HG03196 (cell line): ENCODE measurements around the gene NXT2.
A peak's percentile ranks its signal among the peaks of the same experiment; 100 is the strongest.
"Not testable (repeated sequence)": the region's sequence is repeated elsewhere in the genome, so short reads cannot be mapped to it uniquely, and the experiment has no call there.

Source experiments
- ATAC-seq: cut with Tn5 transposase; IDR thresholded peaks from one replicate; pipeline ENCODE4 v1.9.1; 2021; ENCODE audit not compliant: unreplicated experiment

The NXT2 gene

DNA sequence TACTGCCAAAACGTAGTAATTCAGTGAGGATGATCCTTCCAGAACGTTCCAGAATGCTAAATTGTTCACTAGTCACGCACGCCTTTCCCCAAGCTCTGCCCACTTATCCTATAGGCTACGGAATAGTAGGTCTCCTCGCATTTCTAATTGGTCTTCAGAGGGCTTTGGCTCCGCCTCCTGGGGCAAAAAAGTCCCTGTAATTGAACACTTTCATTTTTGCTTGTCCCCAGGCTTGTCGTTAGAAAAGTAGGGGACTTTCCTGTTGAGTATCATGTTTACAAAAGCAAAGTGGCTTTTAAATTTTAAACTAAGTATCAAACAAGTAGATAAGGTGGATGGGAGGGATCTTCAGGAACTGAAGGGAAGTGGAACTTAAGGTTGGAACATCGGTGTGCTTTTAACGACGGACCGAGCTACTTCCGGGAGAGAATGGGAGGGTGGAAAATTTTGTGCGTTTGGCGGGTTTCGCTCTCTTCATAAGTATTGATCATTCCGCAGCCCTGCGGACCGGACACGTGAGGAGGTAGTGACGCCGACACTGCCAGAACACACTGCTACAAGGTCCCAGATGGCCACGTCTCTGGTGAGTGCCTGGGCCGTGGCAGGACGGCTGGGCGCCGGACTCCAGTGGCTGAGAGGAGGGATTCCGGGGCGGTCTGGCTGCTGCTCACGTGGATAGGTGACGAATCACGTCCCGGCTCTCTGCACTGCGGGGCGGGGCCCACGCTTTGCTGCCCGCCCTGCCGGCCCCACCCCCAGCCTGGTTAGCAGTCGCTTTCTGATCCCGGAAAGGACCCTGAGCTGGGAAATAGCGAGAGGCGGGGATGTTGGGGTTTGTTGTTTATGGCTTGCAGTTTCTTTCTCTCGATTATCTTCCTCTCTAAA is at the start of gene NXT2:
TSS of gene NXT2 (plus strand) at position 406 of the 885 bp plus-strand sequence. CDS start at position 569, 163 bp downstream.
- ATAC-seq: peak; percentile 98

DNA sequence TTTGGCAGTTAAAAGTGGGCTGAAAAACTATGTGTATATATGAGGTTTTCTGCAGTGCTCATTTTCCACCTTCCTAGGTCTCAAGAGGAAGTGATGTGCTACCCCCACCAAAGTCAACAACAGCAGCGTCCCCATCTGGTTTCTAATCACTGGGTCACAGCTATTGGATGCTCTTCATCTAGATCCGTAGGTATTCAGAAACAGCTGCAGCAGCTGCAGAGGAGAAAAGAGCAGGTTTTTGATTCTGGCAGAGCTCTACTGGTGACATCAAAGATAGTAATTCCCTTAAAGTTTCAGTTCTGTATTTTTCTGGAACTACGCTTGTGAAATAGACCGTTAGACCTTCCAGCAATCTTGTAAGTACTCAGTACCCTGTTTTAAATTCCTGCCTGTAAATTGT is 49.0 kb upstream of the NXT2 start:
- no peak for ATAC-seq

DNA sequence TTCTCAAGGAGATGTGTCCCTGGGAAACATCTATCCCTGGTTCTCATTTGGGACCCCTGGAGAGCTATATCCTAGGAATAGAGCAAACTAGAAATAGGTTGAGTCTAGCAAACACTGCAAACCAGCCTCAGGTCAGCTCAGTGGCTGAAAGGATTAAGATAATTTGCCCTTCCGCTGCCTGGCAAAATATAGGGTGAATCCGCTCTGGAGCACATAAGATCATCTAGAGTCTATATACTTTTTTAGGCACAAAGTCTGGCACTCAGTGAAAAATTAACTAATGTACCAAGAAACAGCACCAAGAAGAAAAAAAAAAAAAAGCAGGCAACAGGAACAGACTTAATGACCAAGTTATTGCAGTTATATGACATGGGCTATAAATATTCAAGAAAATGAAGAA is 47.5 kb upstream of the NXT2 start:
- ATAC-seq: no peak

DNA sequence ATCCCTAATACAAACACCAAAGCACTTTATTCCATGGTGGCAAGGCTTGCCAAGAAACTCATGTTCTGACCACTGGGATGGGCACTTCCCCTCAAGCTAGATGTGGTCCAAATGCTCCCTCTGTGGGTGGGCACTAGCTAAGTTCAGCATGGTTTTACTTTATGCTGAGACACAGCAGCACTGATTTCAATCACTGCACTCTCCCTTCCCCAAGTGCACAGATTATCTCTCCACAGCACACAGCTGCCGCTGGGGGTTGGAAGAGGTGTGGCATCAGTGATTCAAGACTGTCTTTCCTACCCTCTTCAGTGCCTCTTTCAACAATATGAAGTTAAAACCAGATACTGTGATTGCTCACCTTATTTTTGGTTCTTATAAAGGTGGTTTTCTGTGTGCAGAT is 38.2 kb upstream of the NXT2 start:
- no peak for ATAC-seq

DNA sequence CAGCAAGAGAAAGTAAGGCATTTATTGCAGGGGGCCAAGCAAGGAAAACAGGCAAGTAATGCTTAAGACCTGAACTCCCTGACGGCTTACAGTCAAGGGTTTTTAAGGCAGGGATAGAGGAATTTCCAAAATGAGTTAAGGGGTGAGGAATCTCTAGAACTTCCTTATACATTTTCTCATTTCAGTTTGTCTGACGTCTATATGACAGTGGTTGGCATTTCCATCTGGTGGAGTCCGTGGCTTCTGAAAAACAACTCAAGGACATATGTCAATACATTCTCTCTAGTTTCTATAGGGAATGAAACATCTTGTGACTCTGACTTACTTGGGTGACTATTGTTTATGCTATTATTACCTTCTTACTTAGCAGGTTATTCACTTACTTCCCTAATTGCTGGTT is 35.5 kb upstream of the NXT2 start:
- no peak for ATAC-seq

DNA sequence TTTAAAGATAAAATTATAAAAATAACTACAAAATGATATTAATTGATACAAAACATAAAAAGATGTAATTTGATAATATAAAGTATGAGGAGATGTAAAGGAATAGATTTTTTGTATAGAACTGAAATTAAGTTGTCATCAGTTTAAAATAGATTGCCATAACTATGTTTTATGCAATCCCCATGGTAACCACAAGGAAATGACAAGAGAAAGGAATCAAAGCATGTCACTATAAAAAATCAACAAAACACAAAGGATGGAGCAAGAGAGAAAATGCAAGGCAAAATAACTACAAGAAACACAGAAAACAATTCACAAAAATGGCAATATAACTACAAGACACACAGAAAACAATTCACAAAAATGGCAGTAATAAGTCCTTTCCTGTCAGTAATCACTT is 27.7 kb upstream of the NXT2 start:
- no peak for ATAC-seq

DNA sequence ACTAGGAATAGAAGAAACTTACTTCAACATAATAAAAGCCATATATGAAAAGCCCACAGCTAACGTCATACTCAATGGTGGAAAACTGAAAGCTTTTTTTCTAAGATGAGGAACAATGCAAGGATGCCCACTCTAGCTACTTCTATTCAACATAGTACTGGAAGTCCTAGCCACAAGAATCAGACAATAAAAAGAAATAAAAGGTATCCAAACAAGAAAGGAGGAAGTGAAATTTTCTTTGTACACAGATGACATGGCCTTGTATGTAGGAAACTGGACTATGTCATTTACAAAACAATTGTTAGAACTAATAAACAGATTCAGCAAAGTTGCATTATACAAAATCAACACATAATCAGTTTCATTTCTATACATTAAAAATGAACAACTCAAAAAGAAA is 25.5 kb upstream of the NXT2 start:
- no peak for ATAC-seq

DNA sequence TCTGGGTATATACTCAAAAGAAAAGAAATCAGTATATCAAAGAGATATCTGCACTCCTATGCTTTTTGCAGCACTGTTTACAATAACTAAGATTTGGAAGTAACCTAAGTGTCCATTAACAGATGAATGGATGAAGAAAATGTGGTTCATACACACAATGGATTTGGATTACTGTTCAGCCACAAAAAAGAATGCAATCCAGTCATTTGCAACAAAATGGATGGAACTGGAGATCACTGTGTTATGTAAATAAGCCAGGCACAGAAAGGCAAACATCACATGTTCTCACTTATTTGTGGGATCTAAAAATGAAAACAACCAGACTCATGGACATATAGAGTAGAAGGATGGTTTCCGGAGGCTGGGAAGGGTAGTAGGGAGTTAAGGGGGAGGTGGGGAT is 17.6 kb upstream of the NXT2 start:
- no peak for ATAC-seq

DNA sequence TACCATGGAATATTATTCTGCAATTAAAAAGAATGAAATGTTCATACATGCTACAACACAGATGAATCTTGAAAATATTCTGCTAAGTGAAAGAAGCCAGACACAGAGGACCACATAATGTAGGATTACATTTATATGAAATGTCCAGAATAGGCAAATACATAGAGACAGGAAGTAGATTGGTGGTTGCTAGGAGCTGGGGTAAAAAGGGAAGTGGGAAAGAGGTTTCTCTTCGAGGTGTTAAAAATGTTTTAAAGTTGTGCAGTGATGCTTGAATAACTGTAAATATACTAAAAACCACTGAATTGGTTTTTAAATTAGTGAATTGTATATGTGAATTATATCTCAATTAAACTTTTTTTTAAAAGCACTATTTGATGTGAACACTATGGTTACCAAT is 3.6 kb upstream of the NXT2 start:
- no peak for ATAC-seq

DNA sequence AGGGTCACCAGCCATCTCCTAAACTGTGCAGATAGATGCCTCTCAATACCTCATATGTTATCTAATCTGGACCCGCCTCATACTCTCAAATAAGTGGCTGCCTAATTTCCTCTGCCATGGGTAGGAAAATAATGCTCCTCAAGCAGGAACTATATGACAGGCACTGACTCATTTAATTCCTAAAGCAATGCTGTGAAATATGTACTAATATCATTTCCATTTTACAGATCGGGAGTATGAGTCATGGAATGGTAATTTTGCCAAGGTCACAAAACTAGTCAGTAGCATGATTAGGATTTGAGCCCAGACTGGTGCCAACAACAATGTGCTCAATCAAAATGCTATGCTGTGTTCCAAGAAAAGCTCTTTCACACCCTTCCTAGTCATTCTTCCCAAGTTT is 3.0 kb upstream of the NXT2 start:
- no peak for ATAC-seq

DNA sequence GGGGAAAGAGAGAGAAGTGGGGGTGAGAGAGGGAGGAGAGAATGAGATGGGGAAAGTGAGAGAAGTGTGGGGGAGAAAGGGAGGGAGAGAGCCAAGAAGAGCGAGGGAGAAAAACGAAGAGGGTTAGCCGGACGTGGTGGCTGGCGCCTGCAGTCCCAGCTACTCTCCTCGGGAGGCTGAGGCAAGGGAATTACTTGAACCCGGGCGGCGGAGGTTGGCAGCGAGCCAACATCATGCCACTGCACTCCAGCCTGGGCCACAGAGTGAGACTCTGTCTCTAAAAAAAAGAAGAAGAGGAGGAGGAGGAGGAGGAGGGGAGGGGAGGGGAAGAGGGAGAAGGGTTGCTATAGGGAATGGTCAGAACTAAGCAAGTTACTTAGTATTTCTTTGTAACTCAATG is 1.7 kb upstream of the NXT2 start:
- no peak for ATAC-seq

DNA sequence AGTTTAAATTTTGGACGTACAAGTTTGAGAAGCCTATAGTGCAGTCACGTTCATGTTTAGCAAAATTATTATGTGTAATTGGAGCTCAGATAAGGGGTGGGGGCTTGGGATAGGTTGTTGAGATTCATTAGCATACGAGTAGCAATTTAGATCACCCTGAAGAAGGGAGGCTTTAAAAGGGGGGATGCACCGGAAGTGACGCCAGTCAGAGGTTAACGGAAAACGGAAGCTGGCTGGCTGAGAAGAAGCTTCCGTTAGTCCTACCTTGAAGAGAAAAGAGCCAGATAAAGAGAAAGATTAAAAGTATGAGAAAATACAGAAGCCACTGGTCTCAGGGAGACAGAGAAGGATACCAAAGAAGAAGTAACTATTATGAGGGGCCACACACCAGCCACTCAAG is 1.1 kb upstream of the NXT2 start:
- no peak for ATAC-seq

DNA sequence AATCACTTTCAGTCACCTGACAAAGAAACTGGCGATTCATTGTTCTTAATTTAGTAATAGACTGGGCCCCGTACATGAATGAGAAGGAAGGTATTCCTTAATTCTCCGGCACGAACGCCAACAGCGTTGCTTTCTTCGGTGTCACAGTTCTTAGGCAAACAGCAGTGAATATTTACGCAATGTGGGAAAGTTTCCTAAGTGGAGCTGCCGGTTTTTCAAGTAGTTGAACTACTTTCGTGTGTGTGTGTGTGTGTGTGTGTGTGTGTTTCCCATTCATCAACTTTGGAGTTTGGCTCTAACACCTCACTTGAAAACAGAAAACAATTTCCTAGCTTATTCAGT is 651 bp downstream of the NXT2 start:
- ATAC-seq: no peak

DNA sequence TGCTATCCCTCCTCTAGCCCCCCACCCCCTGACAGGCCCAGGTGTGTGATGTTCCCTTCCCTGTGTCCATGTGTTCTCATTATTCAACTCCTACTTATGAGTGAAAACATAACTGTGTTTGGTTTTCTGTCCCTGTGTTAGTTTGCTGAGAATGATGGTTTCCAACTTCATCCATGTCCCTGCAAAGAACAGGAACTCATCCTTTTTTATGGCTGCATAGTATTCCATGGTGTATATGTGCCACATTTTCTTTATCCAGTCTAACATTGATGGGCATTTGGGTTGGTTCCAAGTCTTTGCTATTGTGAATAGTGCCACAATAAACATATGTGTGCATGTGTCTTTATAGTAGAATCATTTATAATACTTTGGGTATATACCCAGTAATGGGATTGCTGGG is 2.4 kb downstream of the NXT2 start:
- not testable (repeated sequence) for ATAC-seq

DNA sequence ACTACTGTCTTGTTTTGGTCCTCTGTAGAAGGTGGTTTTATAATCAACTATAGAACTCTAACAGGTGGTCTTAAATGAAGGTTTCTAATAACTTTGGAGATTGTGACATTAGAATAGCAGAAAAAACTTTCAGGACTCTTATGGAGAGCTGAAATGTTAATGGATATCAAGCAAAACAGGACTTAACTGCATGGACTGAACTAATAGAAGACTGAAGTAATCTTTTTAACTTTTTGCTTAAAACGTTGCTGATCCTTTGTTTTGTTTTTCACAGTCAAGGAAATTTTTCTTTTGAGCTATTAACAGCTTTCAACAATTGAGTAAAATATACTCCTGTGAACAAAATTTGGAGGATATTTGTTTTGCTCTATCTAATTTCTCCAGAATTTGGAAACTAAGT is 17.2 kb downstream of the NXT2 start:
- ATAC-seq: no peak

DNA sequence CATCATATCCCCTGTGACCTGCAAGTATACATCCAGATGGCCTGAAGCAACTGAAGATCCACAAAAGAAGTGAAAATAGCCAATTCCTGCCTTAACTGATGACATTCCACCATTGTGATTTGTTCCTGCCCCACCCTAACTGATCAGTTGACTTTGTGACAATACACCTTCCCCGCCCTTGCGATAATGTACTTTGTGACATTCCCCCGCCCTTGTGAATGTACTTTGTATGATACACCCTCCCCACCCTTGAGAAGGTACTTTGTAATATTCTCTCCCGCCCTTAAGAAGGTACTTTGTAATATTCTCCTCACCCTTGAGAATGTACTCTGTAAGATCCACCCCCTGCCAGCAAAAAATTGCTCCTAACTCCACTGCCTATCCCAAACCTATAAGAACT is 39.4 kb downstream of the NXT2 start:
- ATAC-seq: not testable (repeated sequence)

DNA sequence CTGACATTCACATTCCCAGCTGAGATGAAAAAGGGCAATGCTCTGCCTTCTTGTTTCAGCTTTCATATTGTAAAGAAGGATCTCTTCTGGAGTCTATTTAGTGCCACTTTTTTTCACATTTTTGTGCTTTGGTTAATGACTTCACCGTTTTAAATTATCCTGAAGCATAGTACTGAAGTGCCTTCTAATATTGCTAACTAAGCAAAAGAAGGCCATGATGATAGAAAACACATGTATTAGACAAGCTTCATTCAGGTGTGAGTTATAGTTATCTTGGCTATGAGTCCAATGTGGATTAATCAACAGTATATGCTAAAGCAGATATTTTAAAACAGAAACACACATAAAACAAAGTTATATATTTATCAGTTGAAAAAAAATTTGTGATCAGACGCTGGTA is 40.4 kb downstream of the NXT2 start:
- ATAC-seq: no peak

DNA sequence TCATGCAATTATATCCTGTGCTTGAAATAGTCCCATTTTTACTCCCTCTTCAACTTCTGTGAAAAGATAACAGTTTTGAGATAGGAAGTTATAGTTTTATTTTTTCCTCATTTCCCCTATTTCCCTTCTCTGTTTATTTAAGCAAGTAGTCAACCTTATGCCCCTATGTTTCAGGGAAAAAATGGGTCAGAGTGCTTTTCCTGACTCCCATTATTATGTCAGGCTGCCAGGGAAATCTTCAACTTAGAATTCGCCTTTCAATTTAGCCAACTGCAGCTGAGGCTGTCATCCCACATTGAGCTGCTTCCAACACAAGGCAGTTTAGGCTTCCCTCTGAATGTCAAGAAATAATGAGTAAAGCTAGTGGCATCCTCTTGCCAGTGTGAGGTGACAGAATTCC is 42.3 kb downstream of the NXT2 start:
- no peak for ATAC-seq

DNA sequence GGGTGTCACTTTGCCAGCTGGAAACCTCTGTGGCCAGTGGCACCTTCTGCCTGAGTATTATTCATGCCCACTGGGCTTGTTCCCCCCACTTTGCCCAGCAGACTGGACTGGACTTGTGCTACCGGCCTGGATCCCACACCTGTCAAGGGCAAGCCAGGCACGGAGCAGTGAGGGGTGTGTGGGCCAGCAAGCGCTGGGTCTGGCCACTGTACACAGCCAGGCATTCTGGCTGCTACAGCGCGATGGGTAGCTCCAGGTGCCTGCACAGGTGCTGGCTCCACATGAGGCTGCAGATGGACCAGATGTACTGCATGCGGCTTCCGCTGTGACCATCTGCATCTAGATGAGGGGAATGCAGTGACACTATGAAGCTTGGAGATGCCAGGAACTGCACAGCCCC is 48.8 kb downstream of the NXT2 start:
- no peak for ATAC-seq

DNA sequence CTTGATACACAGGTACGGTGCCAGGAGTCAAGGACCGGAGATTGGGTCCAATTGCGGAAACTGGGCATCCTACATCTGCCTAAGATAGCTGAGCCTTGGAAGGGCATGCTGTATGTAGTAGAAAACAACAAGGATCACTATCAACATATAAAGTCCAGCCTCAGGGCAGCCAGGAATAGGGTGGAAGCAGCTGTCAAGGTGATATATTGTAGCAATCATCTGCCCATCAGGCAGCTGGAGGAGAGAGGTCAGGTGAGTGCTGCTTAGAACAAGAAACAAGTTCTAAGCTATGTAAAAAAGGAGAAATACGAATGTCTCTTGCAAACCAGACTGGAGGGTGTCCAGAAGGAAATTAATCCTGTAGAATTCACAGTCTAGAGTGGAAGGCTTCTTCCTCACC is 53.5 kb downstream of the NXT2 start:
- no peak for ATAC-seq
